Measurements from ENCODE around the gene TMEM266.

Gene TMEM266

GRCh38 chr15:76236350-76236749 lies 176.6 kb downstream of the TMEM266 start:
- DNase-seq (ENCODE audit: low spot score), result no peak
- Histone ChIP-seq H3K14ac (ENCODE audit: low read length) (no peak overlapping the region), H2BK12ac (ENCODE audit: low read length) (no peak overlapping the region), H3K4me3 (ENCODE audit: low read length in 2 of 2) (no peak overlapping the region), H4K91ac (ENCODE audit: low read depth, low read length, poor library complexity) (no peak overlapping the region), H3K9ac (ENCODE audit: low read depth, low read length, poor library complexity) (no peak overlapping the region), H3K4me1 (ENCODE audit: control insufficient read depth in 2 of 2, insufficient read depth in 1 of 2, low read depth in 1 of 2, low read length in 2 of 2) (peaks cover 0 to 4% of the 10 kb centered on the region in 2 donors), H2BK5ac (ENCODE audit: low read length) (no peak overlapping the region), H3K36me3 (replicated peaks in 1 of 2; ENCODE audit: control insufficient read depth in 2 of 2, insufficient read depth in 2 of 2, low read length in 2 of 2) (peaks cover 0 to 7% of the 10 kb centered on the region in 2 donors), H3K18ac (ENCODE audit: low read length) (no peak overlapping the region), H3K9me3 (replicated peaks in 1 of 2; ENCODE audit: control insufficient read depth in 2 of 2, insufficient read depth in 1 of 2, low read depth in 1 of 2, low read length in 2 of 2) (no peaks in the 10 kb centered on the region), H3K4ac (ENCODE audit: low read length) (no peak overlapping the region), H2BK120ac (ENCODE audit: low read depth, low read length) (no peak overlapping the region), H3K79me1 (ENCODE audit: low read depth, low read length) (no peaks in the 10 kb centered on the region), H4K8ac (ENCODE audit: low read depth, low read length) (no peak overlapping the region), H2AK5ac (ENCODE audit: low read depth, low read length) (no peak overlapping the region), H3K4me2 (ENCODE audit: insufficient read depth, low read length, poor library complexity, severe bottlenecking) (no peak overlapping the region), H2BK15ac (ENCODE audit: low read length) (no peak overlapping the region), H3K27me3 (ENCODE audit: control insufficient read depth in 3 of 3, insufficient read depth in 3 of 3, low read depth in 1 of 3, low read length in 3 of 3) (no peaks in the 10 kb centered on the region), H3K23ac (ENCODE audit: low read depth, low read length, poor library complexity) (no peak overlapping the region), H3K27ac (replicated peaks; ENCODE audit: low read length) (no peak overlapping the region), H2AFZ (ENCODE audit: low read length) (no peak overlapping the region)
- WGBS, 2 donors (ENCODE audit: extremely low coverage in 2 of 2, insufficient read length in 2 of 2, insufficient replicate concordance in 1 of 2), result no CpG with 5 or more reads among the region's 2 CpGs

- H3K18ac ChIP-seq (ENCODE audit: low read length), result no peak overlapping the region
- no peak overlapping the region for H2AFZ ChIP-seq (ENCODE audit: low read length)
- H2AK5ac ChIP-seq (ENCODE audit: low read depth, low read length), result no peak overlapping the region
- no peak overlapping the region for H3K4me3 ChIP-seq (ENCODE audit: low read length in 2 of 2)
- no peak overlapping the region for H3K23ac ChIP-seq (ENCODE audit: low read depth, low read length, poor library complexity)
- H3K27ac ChIP-seq (replicated peaks; ENCODE audit: low read length), result no peak overlapping the region
- no peak overlapping the region for H2BK120ac ChIP-seq (ENCODE audit: low read depth, low read length)
- H3K4me2 ChIP-seq (ENCODE audit: insufficient read depth, low read length, poor library complexity, severe bottlenecking), result no peak overlapping the region
- H3K27me3 ChIP-seq (ENCODE audit: control insufficient read depth in 3 of 3, insufficient read depth in 3 of 3, low read depth in 1 of 3, low read length in 3 of 3), result no peaks in the 10 kb centered on the region
- H3K14ac ChIP-seq (ENCODE audit: low read length), result no peak overlapping the region
- no peak overlapping the region for H2BK12ac ChIP-seq (ENCODE audit: low read length)
- no CpG with 5 or more reads among the region's 1 CpG for WGBS, 2 donors (ENCODE audit: extremely low coverage in 2 of 2, insufficient read length in 2 of 2, insufficient replicate concordance in 1 of 2)
- H3K9ac ChIP-seq (ENCODE audit: low read depth, low read length, poor library complexity), result no peak overlapping the region
- no peaks in the 10 kb centered on the region for H3K9me3 ChIP-seq (replicated peaks in 1 of 2; ENCODE audit: control insufficient read depth in 2 of 2, insufficient read depth in 1 of 2, low read depth in 1 of 2, low read length in 2 of 2)
- H4K8ac ChIP-seq (ENCODE audit: low read depth, low read length), result no peak overlapping the region
- H3K36me3 ChIP-seq (replicated peaks in 1 of 2; ENCODE audit: control insufficient read depth in 2 of 2, insufficient read depth in 2 of 2, low read length in 2 of 2), result peaks cover 0 to 5% of the 10 kb centered on the region in 2 donors
- no peak overlapping the region for H4K91ac ChIP-seq (ENCODE audit: low read depth, low read length, poor library complexity)
- H3K4ac ChIP-seq (ENCODE audit: low read length), result no peak overlapping the region
- DNase-seq (ENCODE audit: low spot score), result no peak
- no peak overlapping the region for H2BK5ac ChIP-seq (ENCODE audit: low read length)
- H3K79me1 ChIP-seq (ENCODE audit: low read depth, low read length), result peaks cover 2% of the 10 kb centered on the region
- H2BK15ac ChIP-seq (ENCODE audit: low read length), result no peak overlapping the region
- H3K4me1 ChIP-seq (ENCODE audit: control insufficient read depth in 2 of 2, insufficient read depth in 1 of 2, low read depth in 1 of 2, low read length in 2 of 2), result peaks cover 0 to under 1% of the 10 kb centered on the region in 2 donors
These were observed 180.0 kb downstream of the TMEM266 start for GRCh38 chr15:76239786-76240185.

- H4K91ac ChIP-seq (ENCODE audit: low read depth, low read length, poor library complexity), result no peak overlapping the region
- no peak overlapping the region for H3K27ac ChIP-seq (replicated peaks; ENCODE audit: low read length)
- no peak overlapping the region for H2BK12ac ChIP-seq (ENCODE audit: low read length)
- H3K23ac ChIP-seq (ENCODE audit: low read depth, low read length, poor library complexity), result no peak overlapping the region
- no peak overlapping the region for H4K8ac ChIP-seq (ENCODE audit: low read depth, low read length)
- H3K36me3 ChIP-seq (replicated peaks in 1 of 2; ENCODE audit: control insufficient read depth in 2 of 2, insufficient read depth in 2 of 2, low read length in 2 of 2), result peaks cover 0 to 5% of the 10 kb centered on the region in 2 donors
- H3K79me1 ChIP-seq (ENCODE audit: low read depth, low read length), result peaks cover 2% of the 10 kb centered on the region
- H2AFZ ChIP-seq (ENCODE audit: low read length), result no peak overlapping the region
- no peak overlapping the region for H3K4me2 ChIP-seq (ENCODE audit: insufficient read depth, low read length, poor library complexity, severe bottlenecking)
- no peak overlapping the region for H3K9ac ChIP-seq (ENCODE audit: low read depth, low read length, poor library complexity)
- H3K4me1 ChIP-seq (ENCODE audit: control insufficient read depth in 2 of 2, insufficient read depth in 1 of 2, low read depth in 1 of 2, low read length in 2 of 2), result peaks cover 0 to 3% of the 10 kb centered on the region in 2 donors
- no peak overlapping the region for H2BK15ac ChIP-seq (ENCODE audit: low read length)
- H2AK5ac ChIP-seq (ENCODE audit: low read depth, low read length), result no peak overlapping the region
- no CpG with 5 or more reads among the region's 1 CpG for WGBS, 2 donors (ENCODE audit: extremely low coverage in 2 of 2, insufficient read length in 2 of 2, insufficient replicate concordance in 1 of 2)
- no peak overlapping the region for H3K4me3 ChIP-seq (ENCODE audit: low read length in 2 of 2)
- H2BK5ac ChIP-seq (ENCODE audit: low read length), result no peak overlapping the region
- H3K14ac ChIP-seq (ENCODE audit: low read length), result no peak overlapping the region
- no peak for DNase-seq (ENCODE audit: low spot score)
- no peaks in the 10 kb centered on the region for H3K9me3 ChIP-seq (replicated peaks in 1 of 2; ENCODE audit: control insufficient read depth in 2 of 2, insufficient read depth in 1 of 2, low read depth in 1 of 2, low read length in 2 of 2)
- H2BK120ac ChIP-seq (ENCODE audit: low read depth, low read length), result no peak overlapping the region
- no peak overlapping the region for H3K18ac ChIP-seq (ENCODE audit: low read length)
- no peaks in the 10 kb centered on the region for H3K27me3 ChIP-seq (ENCODE audit: control insufficient read depth in 3 of 3, insufficient read depth in 3 of 3, low read depth in 1 of 3, low read length in 3 of 3)
- no peak overlapping the region for H3K4ac ChIP-seq (ENCODE audit: low read length)
These were observed 185.4 kb downstream of the TMEM266 start for GRCh38 chr15:76245072-76245610.

GRCh38 chr15:76251717-76252116 lies 191.9 kb downstream of the TMEM266 start:
- Histone ChIP-seq H3K4me1 (ENCODE audit: control insufficient read depth in 2 of 2, insufficient read depth in 1 of 2, low read depth in 1 of 2, low read length in 2 of 2) (no peaks in the 10 kb centered on the region), H4K8ac (ENCODE audit: low read depth, low read length) (no peak overlapping the region), H3K4me2 (ENCODE audit: insufficient read depth, low read length, poor library complexity, severe bottlenecking) (no peak overlapping the region), H4K91ac (ENCODE audit: low read depth, low read length, poor library complexity) (no peak overlapping the region), H3K14ac (ENCODE audit: low read length) (no peak overlapping the region), H3K27me3 (ENCODE audit: control insufficient read depth in 3 of 3, insufficient read depth in 3 of 3, low read depth in 1 of 3, low read length in 3 of 3) (no peaks in the 10 kb centered on the region), H2BK15ac (ENCODE audit: low read length) (no peak overlapping the region), H2BK120ac (ENCODE audit: low read depth, low read length) (no peak overlapping the region), H2BK12ac (ENCODE audit: low read length) (no peak overlapping the region), H2AK5ac (ENCODE audit: low read depth, low read length) (no peak overlapping the region), H2BK5ac (ENCODE audit: low read length) (no peak overlapping the region), H3K27ac (replicated peaks; ENCODE audit: low read length) (no peak overlapping the region), H2AFZ (ENCODE audit: low read length) (no peak overlapping the region), H3K9me3 (replicated peaks in 1 of 2; ENCODE audit: control insufficient read depth in 2 of 2, insufficient read depth in 1 of 2, low read depth in 1 of 2, low read length in 2 of 2) (no peaks in the 10 kb centered on the region), H3K18ac (ENCODE audit: low read length) (no peak overlapping the region), H3K36me3 (replicated peaks in 1 of 2; ENCODE audit: control insufficient read depth in 2 of 2, insufficient read depth in 2 of 2, low read length in 2 of 2) (peaks cover 0 to 3% of the 10 kb centered on the region in 2 donors), H3K23ac (ENCODE audit: low read depth, low read length, poor library complexity) (no peak overlapping the region), H3K9ac (ENCODE audit: low read depth, low read length, poor library complexity) (no peak overlapping the region), H3K79me1 (ENCODE audit: low read depth, low read length) (no peaks in the 10 kb centered on the region), H3K4me3 (ENCODE audit: low read length in 2 of 2) (no peak overlapping the region), H3K4ac (ENCODE audit: low read length) (no peak overlapping the region)
- DNase-seq (ENCODE audit: low spot score), result no peak
- WGBS, 2 donors (ENCODE audit: extremely low coverage in 2 of 2, insufficient read length in 2 of 2, insufficient replicate concordance in 1 of 2), result no CpG with 5 or more reads among the region's 4 CpGs

All from neuronal stem cell (in vitro differentiated cells).